Daoy (cell line): ENCODE results near the gene APOC3. TPM values are rescaled to one million over a fixed set of nuclear protein-coding genes. Genes with fewer than 3 reads are reported as not detected.
"Not testable (repeated sequence)": the region's sequence is repeated elsewhere in the genome, so short reads cannot be mapped to it uniquely, and the experiment has no call there.

Source experiments
- DNase-seq: peaks from one replicate; pipeline ENCODE4 v3.0.0-alpha.2; 2015; ENCODE audit warnings: low read depth
- total RNA-seq: library from RNA; depleted of rRNA; stranded (reverse); fragments of >200 nt; shearing (Covaris generic); gene quantifications from 2 replicates; pipeline ENCODE4 v1.2.3, GENCODE V29; 2014

Gene APOC3
- total RNA-seq, 1 experiment from 2014 or later = not detected

- no peak for DNase-seq
Observed at GRCh38 chr11:116830184-116830912, 641 bp downstream of the APOC3 start.

GRCh38 chr11:116831790-116832349 is 2.2 kb downstream of the APOC3 start:
- no peak for DNase-seq

DNA sequence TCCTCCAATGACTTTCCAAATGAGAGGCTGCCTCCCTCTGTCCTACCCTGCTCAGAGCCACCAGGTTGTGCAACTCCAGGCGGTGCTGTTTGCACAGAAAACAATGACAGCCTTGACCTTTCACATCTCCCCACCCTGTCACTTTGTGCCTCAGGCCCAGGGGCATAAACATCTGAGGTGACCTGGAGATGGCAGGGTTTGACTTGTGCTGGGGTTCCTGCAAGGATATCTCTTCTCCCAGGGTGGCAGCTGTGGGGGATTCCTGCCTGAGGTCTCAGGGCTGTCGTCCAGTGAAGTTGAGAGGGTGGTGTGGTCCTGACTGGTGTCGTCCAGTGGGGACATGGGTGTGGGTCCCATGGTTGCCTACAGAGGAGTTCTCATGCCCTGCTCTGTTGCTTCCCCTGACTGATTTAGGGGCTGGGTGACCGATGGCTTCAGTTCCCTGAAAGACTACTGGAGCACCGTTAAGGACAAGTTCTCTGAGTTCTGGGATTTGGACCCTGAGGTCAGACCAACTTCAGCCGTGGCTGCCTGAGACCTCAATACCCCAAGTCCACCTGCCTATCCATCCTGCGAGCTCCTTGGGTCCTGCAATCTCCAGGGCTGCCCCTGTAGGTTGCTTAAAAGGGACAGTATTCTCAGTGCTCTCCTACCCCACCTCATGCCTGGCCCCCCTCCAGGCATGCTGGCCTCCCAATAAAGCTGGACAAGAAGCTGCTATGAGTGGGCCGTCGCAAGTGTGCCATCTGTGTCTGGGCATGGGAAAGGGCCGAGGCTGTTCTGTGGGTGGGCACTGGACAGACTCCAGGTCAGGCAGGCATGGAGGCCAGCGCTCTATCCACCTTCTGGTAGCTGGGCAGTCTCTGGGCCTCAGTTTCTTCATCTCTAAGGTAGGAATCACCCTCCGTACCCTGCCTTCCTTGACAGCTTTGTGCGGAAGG is 2.9 kb downstream of the APOC3 start:
- DNase-seq = no peak

DNA sequence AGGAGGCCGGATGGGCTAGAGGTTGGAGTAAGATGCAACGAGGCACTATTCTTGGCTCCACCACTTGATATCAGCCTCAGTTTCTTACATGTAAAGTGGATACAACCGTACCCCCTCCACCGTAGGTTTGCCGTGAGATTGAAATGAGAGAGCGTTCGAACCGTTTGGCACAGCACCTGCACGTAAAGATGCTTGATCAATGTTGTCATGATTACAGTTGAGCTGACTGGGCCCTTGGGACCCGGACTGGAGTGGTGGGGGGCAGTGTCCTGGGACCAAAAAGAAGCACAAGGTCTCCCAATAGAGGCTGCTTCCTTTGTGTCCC is 3.7 kb downstream of the APOC3 start:
- DNase-seq = no peak

DNA sequence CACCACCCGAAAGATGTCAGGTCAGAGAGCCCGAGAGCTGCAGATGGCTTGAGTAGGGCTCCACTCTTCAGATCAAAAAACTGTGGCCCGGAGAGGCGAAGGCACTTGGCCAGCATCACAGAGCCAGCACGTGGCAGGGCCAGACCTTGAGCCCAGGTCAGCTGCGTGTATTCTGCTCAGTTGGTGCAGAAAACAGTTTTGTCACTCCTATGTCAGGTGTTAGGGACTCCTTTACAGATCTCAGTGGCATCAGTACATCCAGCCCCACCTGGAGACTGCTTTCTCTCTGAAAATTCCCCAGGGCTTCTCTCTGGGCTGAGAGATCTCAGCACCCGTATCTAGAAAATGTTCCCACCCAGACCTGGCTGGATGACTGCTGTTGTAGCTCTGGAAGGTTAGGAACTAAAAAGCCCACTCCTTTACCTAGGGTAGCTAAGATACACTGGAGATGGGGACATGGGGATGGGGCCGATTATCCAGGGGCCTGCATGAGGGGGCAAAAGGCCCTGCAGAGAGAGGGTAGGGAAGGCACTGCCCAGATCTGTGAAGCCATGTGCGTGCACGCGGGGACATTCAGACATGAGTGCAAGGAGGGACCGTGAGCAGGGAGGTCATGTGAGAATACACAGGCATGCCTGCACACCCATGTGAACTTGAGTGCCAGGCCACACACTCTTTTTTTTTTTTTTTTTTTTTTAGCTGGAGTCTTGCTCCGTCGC is 4.3 kb downstream of the APOC3 start:
- no peak for DNase-seq

- DNase-seq = not testable (repeated sequence)
Observed at GRCh38 chr11:116834535-116835041, 4.9 kb downstream of the APOC3 start.

- DNase-seq = no peak
Observed at GRCh38 chr11:116835042-116835772, 5.5 kb downstream of the APOC3 start.

GRCh38 chr11:116835791-116836631 is 6.3 kb downstream of the APOC3 start:
- DNase-seq = peak; percentile 91

GRCh38 chr11:116836632-116836991 is 6.9 kb downstream of the APOC3 start:
- DNase-seq = no peak

DNA sequence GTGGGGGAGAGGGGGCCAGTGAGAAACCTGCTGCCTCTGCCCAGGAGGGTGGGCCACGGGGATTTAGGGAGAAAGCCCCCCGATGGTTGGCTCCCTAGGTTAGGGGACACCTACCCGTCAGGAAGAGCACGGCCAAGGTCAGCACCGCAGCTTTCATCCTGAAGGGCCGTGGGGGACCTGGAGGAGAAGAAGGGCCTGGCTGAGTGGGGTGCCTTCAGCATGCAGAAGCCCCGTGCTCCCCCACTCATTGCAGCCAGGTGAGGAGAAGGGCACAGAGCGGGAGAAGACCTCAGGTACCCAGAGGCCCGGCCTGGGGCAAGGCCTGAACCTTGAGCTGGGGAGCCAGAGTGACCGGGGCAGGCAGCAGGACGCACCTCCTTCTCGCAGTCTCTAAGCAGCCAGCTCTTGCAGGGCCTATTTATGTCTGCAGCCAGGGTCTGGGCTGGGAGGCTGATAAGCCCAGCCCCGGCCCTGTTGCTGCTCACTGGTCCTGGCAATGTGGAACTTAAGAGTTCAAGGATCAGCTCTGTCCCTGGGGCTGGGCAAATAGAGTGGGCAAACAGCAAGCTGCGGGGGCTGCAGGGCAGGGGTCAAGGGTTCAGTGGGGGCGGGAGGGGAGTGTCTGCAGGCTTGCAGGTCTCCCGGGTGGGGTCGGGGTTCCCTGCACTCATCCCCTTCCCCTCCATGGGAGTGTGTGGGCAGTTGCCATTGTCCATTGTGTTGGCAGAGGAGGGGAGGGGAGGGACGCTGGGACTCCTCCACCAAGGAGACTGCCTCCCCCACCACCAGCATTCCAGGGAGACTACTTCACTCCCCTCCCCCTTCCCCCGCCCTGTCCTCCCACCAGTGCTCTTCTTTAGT is 7.8 kb downstream of the APOC3 start, which contains the start of gene APOA1:
APOA1 (minus strand) TSS at position 392 of the 861 bp plus-strand sequence; CDS start at position 157, 235 bp downstream.
- no peak for DNase-seq

DNA sequence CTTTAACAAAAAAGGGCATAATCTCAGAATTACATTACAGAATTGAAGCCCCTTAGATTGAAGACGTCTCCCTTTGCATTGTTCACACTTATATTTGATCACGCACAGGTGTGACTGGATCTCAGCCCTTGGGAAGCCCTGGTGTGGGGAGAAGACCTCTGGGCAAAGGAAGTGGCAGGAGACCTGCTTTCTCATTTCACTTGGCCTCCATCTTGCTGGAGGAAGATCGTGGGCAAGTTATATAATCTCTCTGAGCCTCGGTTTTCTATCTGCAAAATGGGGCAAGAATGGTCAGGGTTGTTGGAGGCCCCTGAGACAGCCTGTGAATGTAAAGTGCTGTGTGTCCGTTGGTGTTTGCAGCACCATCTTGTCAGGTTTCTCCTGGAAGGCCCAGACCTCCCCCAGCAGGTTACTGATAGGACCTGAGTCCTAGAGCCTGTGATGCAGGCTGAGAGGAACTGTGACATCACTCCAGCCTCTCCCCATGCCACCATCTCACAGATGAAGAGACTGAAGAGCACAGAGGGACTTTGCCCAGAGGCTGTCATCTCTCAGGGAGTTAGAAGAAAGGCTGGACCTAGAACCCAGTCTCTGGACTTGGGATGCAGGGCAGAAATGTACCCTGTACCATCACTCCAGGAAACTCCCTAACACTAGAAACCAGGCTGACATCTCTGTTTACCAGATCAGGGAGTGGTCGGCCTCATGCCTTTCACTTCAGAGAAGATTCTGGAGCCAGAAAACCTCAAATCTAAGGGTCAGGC is 8.8 kb downstream of the APOC3 start:
- DNase-seq = no peak

DNA sequence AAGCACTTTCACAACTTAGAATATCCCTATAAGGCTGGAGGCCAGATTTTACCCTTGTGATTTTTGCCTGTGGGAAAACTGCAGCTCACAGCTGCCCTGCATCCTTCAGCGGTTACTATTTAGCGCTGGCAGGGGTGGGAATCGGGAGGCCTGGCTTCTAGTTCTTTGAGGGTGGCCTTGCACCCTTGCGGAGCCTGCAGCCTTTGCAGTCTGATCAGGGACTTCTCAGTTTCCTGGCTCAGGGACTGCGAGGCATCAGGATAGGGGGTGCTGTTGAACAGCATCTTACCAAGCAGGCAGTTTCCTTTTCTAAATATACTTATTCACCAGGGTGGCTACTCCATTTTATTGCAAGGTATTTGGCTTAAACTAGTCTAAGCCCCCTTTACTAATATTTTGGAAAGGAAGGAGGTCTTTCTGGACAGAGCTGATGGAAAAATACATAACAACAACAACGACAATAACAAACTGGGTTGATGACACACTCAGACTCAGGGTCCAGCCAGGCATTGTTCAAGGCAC is 10.6 kb downstream of the APOC3 start:
- no peak for DNase-seq

GRCh38 chr11:116840746-116841296 is 11.1 kb downstream of the APOC3 start:
- no peak for DNase-seq

DNA sequence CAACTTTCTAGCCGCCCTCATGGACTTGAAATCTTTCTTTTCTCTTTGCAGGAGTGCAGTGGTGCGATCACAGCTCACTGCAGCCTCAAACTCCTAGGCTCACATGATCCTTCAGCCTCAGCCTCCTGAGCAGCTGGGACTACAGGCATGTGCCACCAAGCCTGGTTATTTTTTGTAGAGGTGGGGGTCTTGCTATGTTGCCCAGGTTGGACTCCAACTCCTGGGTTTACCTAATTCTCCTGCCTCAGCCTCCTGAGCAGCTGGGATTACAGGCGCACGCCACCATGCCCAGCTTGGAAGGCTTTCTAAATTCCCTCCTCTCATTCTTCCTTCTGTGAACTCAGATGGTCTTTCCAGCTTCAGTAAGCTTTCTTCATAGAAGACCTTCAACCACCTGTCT is 12.4 kb downstream of the APOC3 start:
- no peak for DNase-seq

DNA sequence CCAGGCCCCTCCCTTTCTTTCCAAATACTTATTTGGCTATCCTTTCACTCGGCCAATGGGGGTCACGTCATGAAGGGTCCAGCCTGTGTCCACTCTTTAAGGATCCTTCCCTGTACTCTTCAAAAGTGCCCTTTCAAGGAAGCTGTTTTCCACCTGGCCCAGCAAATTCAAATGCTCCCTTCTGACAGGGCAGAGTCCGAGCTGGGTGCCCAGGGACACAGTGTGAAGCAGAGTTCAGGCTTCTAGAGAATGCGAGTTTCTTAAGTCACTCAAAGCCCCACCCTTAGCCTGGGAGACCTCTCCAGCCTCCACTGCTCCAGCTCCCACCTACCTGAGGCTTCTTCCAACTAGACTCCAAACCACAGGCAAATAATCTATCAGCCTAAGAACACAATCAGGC is 13.2 kb downstream of the APOC3 start:
- DNase-seq = no peak

- DNase-seq = no peak
Observed at GRCh38 chr11:116843661-116844060, 14.0 kb downstream of the APOC3 start.

DNA sequence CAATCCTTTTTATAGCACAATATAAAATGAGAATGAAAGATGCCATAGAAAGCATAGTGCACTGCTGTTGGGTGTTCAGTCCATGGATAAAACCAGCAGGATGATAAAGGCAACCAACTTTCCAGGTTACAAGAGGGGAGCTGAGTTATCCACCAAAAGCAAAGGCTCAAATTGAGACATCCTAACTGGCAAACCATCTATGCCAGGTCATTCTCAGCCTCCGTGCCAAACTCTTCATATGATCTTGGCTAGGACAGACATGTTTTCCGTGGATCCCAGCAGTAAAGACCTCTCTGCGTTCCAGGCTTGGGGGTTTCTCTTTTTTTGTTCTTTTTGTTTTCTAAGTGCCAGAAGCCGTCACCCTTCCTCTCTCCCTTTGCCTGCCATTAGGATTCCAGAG is 15.0 kb downstream of the APOC3 start:
- DNase-seq = no peak

GRCh38 chr11:116847612-116848011 is 17.9 kb downstream of the APOC3 start:
- no peak for DNase-seq
